NCI-H69 (cell line): ENCODE data around the gene TNIP2.
"Not testable (repeated sequence)": the region's sequence is repeated elsewhere in the genome, so short reads cannot be mapped to it uniquely, and the experiment has no call there.

Source experiments
- DNase-seq: peaks from one replicate; lab custom pipeline; 2025; lab: John Stamatoyannopoulos, UW

TNIP2 gene

DNA sequence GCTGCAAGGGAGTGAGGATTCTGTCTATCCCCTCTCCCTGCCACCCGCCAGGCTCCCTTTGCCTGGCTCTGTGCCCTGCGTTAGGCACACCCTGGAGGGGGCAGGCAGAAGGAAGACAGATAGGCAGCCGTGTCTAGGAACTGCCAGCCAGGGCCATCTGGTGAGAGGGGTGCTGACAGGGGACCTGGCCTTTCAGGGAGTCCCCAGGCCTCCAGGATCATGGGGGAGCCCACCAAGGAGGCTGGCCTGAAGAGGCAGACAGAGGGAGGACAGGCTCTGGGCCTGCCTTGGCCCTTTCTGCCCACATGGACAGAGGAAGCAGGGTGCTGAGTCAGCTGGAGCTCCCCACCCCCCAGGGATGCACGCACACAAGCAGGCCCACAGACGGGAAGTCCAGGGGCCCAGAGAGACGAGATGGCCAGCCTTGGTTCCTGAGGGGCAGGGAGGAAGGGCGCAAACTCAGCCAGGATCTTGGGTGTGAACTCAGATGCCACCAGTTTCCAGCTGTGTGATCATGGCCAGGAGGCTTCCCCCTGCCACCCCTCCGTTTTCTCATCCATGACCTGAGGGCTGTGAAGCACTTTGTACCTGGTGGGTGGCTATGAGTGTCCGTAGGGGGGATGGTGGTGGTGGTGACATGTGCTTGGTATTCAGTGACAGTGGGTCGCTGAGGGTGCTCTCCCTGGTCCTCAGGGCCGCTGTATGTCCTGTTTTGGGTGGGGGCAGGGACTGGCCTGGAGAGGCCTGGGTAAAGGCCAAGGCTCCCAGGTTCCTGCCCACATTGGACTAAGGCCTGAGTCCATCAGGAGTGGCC, 38.6 kb upstream of the TNIP2 start:
- peak; percentile 48 for DNase-seq

DNA sequence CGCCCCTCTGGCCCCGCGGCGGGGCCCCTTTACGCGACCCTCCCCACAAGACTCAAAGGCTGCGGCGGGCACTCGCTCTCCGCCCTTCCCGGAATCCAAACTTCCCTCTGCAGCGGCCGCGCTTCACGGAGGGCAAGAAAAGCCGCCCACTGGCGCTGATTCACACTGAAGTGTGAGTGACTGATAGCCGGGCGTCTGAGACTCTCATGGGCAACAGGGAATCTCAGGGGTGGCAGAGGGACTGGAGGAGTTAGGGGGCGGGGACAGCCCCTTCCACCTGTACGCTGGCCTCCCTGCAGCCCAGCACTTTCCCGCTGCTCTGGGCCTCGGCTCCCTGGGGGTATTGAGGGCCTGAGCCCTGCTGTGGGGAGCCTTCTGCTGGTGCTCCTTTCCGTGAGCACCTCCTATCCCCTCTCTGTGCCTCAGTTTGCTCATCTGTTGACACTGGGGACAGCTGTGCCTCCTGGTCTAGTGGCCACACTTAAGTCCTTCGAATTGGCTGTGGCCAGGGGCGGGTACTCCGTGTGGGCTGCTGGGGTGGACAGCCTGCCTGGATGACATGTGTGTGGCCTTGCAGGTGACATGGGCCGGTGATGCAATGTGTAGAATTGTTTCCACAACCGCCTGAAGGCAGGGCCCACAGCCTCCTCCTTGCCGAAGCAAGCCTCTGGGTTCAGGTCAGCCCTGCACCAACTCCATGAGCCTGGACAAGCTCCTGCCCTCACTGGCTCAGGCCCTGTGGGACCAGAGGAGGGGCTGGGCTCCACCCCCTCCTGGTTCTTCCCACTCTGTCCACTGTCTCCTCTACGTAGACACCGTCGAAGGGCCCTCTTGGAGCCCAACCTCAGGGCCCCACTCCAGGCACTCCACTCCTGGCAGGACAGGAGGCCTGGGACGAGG, 37.7 kb upstream of the TNIP2 start:
- DNase-seq = peak; percentile 43

DNA sequence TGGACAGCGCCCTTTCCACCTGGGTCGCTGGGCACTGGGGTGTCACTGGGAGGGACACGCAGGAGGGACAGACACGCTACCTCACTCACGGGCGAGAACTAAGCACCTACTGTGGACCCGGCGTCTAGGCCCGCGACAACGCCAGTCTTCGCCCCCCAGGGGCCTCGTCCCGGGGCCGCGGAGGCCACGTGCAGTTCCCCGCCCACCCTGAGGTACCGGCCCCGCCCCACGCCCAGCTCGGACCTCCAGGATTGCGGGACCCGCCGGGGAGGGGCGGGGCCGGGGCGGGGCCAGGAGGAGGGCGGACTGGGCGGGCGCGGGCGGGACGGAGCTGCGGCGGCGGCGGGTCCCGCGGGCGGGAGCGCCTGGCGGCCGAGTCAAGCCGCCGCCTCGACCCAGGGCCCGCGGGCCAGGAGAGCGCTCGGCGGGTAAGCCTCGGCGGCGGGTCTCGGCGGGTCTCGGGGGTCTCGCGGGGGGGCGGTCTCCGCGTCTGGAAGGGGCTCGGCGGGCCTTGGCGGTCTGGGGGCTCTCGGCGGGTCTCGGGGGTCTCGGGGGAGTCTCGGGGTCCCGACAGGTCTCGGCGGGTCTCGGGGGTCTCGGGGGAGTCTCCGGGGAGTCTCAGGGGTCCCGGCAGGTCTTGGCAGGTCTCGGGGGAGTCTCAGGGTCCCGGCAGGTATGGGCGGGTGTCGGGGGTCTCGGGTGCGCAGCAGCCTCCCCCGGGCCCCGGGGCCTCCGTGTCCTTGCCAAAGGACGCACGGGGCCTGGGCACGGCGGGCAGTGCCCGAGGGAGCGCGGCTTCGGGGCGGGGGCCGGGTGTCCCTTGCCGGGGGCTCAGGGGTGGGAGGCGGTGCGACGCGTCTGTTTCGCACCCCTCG, 36.8 kb upstream of the TNIP2 start, which contains the start of gene SH3BP2:
Gene SH3BP2, plus strand, starts transcription at position 375 of the 875 bp plus-strand sequence. CDS start 27,533 bp downstream, outside the sequence.
- peak; percentile 66 for DNase-seq

DNA sequence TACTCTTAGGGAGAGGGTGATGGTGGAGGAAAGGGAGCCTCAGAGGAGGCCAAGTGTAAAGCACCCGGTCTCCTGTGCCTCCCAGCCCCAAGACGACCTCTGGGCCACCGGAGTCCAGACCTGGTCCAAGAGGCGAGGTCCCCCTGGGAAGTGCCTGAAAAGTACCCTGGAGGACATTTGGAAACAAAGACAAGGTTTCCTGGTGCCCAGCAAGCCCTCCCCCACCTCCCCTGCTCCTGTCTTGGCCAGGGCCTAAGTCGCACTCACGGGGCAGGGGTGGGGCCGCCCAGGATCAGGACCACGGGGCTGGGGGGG, 36.2 kb upstream of the TNIP2 start:
- no peak for DNase-seq

DNA sequence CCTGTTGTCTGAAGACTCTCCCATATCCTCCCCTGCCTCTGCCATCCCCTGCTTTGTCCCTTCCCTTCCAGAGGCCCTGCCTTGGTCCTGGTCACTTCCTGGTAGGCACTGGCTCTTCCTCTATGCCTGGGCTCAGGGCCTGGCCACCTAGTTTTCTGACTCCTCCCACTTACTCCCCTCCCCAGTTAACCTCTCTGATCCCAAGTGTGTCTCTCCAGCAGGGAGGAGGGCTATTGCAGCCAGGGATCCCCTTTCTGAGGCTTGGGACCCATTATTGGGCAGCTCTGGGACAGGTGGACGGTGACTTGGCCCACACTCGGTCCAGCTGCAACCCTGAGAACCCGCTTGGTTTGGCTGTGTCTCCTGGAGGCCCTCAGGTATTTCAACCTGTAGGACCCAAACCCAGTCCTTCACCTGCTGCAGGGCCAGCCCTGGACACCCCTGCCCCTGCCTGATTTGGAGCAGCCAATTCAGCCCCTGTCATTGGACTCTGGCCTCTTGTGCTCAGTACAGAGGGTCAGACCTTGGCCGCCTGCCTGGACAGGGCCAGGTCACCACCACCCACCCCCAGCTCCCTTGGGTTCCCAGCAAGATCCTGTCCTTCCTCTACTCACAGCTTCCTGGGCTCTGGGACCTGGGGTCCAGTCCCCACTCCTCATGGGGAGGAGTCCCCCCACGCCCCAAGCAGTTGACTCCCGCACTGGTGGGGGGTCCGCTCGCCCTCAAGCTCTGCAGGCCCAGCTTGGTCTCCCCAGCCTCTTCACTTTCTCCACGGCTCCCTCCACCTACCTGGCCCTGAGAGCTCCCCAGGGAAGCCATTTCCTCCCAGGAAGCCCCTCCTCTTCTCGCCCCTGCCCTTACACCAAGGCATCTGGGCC, 35.6 kb upstream of the TNIP2 start:
- peak; percentile 60 for DNase-seq

DNA sequence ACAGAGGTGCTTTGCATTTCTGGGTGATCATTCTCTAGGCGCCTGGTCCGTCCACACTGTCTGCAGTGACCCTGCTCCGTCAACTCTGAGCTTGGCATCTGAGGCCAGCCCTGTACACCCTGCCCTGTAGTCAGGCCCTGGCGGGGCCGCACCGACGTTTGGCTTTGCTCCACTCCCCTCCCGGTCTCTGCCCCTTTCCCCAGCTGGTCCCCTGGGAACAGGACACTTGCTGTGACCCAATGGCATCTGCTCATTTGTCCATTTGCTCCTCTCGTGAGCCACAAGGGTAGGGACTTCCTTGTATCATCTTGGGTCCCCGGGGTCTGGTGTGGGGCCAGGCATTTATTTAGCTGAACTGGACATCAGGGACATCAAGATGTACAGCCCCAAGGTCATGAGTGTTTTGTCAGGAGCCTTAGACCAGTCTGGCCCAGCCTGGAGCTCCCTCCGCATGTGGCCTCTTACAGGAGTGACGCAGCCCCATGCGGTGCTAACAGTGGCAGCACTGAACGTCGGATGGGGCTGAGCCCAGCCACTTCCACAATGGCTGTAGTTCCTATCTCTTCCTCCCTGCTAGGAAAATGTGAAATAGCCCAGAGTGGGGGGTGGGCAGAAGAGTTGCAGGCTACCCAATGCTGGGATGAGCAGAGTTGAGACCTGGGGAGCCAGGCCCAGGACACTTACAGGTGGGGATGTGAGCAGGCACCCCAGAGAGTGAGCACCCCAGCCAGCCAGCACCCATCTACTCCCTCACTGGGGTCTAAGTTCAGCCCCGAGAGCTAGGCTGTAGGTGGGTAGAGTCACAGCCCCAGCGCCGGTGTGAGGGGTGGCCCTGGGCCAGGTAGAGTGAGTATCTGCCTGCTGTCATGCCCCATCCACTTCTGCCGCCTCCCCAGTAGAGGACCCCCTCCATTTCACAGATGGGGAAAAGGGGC, 34.7 kb upstream of the TNIP2 start:
- no peak for DNase-seq

DNA sequence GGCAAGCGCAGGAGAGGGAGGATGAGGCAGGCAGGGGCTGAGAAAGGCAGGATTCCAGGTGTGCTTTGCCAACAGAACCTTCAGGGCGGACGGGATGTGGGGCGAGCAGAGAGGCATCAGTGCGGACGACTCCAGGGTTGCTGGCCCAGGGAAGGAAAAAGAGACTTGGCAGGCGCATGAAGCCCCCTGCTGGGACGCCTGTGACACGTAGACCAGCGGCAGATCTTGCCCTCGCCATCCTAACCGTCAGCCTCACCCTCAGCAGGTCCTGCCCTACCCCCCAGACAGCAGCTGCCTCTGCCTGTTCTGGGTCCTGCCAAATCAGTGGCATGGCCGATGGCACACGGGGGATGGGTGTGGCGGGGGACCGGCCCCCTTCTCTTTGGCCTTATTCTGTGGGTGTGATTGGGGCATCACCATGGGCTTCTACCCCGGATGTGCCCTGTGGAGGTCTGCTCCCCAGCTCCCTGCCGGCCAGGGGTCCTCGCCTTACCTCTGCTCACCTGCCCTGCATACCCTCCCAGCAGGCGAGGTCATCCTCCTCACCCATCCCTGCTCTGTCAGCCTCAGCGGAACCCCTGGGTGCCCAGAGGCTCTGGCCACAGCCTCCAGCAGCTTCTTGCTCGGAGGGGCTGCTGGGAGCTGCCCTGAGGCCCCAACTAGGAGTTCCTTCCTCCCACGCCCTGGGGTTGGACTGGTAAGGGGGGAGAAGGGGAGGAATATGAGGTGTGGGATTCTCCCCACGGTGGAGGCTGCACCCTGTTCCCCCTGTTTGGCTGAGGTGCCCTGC, 33.9 kb upstream of the TNIP2 start:
- no peak for DNase-seq

DNA sequence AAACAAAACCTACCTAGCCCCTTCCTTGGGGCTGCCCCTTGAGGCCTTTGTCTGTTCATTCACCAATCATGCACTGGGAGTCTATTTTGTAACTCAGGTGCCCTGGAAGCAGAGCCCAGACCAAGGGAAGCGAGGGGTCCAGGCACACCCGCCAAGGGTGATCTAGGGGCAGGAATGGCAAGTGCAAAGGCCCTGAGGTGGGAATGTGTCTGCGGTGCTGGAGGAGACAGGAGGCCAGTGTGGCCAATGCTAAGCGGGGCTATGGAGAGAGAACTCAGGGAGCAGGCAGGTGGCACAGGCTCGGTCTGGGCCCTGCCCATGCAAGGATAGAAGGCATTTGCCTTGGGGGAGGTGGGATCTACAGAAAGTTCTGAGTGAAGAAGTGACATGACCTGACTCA, 33.2 kb upstream of the TNIP2 start:
- DNase-seq = no peak

DNA sequence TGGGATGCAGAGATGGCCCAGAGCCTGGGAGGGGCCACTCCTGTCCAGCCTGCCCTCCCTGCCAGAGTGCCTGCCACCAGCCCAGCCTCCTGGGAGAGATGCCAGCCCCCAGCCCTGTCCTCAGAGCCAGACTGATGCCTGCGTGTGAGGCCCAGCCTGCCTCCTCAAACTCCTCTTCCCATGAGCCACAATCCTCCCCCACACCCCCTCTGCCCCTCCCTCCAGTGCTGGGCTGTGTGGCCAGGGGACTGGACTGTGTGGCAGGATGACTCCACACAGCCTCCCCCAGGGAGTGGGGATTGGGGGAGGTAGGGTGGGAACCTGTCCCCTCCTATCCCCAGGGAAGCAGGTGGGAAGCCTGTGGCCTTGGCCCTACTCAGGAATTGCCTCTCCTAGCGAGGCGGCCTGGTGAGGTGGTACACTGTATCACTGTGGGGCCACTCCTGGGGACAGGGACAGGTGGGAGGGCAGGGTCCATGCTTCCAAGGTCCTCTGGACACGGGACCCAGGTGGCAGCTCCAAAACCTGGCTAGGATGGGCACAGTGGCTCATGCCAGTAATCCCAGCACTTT, 32.5 kb upstream of the TNIP2 start:
- no peak for DNase-seq

DNA sequence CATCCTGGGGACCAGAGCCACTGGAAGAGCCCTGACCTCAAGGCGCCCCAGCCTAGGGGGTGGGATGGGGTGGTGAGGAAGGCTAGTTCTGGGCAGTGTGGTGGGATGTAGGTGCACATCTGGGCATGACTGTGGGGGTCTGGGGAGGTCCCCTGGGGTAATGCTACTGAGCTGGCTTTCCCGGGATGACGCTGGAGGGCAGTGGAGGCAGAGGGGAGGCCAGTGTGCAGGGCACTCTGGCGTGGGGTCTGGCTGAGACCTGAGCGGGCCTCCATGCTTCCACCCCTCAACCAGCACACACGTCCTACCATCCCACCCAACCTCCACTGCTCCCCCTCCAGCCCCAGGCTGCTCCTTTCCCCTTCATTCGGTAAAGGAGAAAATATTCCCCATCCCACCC, 32.0 kb upstream of the TNIP2 start:
- DNase-seq = no peak

DNA sequence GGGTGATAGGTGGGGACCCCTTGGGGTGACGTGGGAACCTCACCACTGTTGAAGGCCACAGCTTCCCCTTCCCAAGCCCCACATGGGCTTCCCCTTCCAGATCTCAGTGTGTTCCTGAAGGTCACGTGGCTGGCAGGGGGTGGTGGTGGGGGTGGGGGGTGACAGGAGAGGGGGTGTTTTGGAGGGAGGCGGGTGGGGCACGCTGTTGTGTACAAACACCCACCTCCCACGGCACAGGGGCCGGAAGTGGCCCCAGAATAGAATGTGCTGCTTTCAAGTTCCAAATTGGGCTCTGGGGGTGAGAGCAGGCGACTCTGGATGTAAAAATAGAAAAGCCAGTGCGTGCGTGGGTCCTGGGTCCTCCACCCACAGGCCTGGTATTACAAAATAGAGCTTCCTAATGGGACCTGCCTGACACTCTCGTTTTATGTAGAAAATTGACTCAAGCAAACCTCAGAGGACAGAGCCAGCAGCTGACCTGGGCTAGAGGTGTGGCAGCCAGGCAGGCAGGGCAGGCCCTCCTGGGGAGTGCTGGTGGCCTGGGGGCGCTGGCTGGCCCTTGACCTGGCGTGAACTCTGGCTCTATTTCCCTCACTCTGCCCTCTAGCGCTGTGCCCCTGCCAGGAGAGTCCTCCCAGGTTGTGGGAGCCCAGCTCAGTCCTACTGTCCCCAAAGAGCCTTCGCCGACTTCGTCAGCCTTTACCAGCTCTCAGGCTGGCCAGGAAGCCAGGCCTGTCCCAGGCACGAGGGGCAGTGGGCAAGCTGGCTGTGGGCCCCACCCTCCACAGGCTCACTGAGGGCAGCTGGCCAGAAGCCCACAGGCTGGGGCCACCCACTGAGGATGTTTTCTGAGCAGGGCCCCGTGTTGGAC, 31.3 kb upstream of the TNIP2 start:
- no peak for DNase-seq

DNA sequence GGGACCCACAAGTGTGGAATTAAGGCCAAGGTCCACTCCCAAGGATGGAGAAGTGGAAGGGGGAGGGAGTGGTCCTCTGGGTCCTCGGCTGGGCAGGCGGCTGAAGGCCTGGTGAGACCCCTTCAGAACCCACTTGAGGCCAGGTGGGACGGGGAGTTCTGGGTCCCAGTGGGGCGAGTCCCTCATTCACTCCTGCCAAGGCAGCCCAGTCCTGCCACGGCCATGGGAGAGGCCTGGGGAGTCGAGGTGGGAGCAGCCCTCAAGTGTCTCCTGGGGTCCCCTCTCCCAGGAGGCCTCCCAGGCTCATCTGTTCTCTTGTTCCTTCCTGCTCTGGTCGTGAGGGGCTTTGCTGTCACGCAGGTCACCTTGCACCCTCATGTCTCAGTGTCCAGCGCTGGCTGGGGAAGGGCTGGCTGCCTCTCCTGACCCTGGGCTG, 30.7 kb upstream of the TNIP2 start:
- DNase-seq = no peak

DNA sequence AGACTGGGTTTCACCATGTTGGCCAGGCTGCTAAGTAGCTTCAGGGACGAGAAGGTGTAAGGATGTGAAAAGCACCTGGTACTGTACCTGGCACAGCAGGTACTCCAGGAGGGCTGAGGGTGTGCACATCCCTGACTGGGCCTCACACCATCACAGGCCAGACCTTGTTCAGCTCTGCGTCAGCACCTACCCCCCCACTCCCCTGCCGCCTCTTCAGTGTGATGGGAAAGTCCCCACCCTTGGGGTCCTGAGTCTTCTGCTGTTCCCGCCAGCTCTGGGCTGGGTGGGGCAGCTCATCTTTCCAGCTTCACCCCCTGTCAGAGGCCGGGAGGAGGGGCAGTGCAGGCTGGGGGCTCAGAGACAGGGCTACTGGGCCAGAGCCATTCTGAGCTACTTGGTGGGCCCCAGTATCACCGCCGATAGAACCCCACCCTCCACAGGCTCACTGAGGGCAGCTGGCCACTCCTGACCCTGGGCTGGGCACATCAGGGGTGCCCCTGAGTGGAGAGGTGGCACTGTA, 30.1 kb upstream of the TNIP2 start:
- DNase-seq = no peak

DNA sequence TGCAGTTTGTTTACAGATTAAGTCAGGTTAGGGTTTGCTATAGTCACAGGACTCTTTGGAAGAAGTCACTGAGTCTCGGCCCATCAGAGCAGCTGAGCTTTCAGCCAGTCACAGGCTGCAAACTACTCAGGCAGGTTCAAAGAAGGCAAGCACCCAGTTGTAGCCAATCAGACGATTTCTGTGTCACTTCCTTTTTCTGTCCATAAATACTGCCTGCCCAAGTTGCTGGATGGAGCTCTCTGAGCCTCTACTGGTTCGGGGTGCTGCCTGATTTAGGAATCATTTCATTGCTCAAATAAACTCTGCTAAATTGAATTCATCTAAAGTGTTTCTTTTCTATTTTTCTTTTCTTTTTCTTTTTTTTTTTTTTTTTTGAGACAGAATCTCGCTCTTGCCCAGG, 29.5 kb upstream of the TNIP2 start:
- no peak for DNase-seq

DNA sequence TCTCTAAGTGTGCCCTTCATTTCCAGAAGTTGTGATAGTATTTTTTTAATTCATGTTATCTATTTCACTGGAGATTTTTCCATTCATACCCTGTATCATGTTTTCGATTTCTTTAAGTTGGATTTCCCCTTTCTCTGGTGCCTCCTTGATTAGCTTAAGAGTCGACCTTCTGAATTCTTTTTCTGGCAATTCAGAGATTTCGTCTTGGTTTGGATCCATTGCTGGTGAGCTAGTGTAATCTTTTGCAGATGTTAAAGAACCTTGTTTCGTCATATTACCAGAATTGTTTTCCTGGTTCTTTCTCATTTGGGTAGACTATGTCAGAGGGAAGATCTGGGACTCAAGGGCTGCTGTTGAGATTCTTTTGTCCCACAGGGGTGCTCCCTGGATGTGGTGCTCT, 27.7 kb upstream of the TNIP2 start:
- no peak for DNase-seq

DNA sequence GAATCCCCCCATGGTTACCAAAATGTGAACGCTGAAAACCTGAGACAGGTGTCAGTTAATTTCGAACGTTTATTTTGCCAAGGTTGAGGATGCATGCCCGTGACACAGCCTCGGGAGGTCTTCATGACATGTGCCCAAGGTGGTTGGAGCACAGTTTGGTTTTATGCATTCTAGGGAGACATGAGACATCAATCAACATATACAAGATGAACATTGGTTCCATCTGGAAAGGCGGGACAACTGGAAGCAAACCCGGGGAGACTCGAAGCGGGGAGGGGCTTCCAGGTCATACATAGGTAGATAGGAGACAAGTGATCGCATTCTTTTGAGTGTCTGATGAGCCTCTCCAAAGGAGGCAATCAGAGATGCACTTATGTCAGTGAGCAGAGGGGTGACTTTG, 25.8 kb upstream of the TNIP2 start:
- DNase-seq = no peak

DNA sequence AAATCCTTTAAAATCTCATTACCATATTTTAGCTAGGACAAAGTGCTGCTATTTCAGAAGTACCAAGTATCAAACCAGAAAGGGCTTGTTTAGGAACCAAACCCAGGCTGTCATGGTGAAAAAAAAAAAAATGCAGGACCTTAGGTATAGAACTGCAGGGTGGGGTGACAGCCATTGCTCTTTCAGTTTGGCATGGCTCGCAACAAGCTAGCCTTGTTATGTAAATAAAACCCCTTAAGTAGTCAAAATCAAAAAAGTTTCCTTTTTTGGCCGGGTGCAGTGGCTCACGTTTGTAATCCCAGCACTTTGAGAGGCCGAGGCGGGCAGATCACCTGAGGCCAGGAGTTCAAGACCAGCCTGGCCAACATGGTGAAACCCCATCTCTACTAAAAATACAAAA, 24.5 kb upstream of the TNIP2 start:
- DNase-seq = not testable (repeated sequence)

DNA sequence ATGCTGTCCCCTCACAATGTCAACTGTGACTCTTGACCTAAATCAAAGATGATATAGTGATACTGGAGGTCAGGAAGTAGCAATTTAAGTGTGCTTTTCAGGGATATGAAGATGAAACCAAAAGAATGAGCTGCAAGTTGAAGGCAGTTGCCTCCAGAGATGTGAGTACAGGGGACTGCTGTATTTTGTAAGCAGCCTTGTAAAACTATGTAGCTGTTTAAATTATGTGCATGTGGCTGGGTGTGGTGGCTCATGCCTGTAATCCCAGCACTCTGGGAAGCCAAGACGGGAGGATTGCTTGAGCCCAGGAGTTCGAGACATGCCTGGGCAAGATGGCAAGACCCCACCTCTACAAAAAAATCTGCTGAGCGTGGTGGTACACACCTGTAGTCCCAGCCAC, 15.1 kb upstream of the TNIP2 start:
- DNase-seq = no peak
